Parathyroid adenoma (tissue), 2 donors: ENCODE results near the gene CCDC107.

ENCODE experiments used
- H2AFZ ChIP-seq: fragments of 300-600 bp; sonication (generic); one replicate; pipeline ENCODE4 v1.7.0; 2017; ENCODE audit warnings: antibody characterized with exemption, mild to moderate bottlenecking
- H3K27ac ChIP-seq: fragments of 300-600 bp; sonication (generic); one replicate; pipeline ENCODE4 v1.7.0; 2017
- H3K27me3 ChIP-seq: fragments of 300-600 bp; sonication (generic); one replicate; pipeline ENCODE4 v1.7.0; 2017; ENCODE audit warnings: low read length; ENCODE audit not compliant: control insufficient read depth, insufficient read depth
- H3K36me3 ChIP-seq: fragments of 300-600 bp; sonication (generic); one replicate; pipeline ENCODE4 v1.7.0; 2017; ENCODE audit warnings: low read length; ENCODE audit not compliant: control insufficient read depth, insufficient read depth
- H3K4me1 ChIP-seq: fragments of 300-600 bp; sonication (generic); one replicate; pipeline ENCODE4 v1.7.0; 2017; ENCODE audit warnings: control low read depth
- H3K4me2 ChIP-seq: fragments of 300-600 bp; sonication (generic); one replicate; pipeline ENCODE4 v1.7.0; 2017; ENCODE audit warnings: low read length
- H3K4me3 ChIP-seq: fragments of 300-600 bp; sonication (generic); one replicate; pipeline ENCODE4 v1.7.0; 2017; ENCODE audit warnings: low read depth, low read length
- H3K79me2 ChIP-seq: fragments of 300-600 bp; sonication (generic); one replicate; pipeline ENCODE4 v1.7.0; 2017; ENCODE audit warnings: control low read depth
- H3K9ac ChIP-seq: fragments of 300-600 bp; sonication (generic); one replicate; pipeline ENCODE4 v1.7.0; 2017; ENCODE audit warnings: mild to moderate bottlenecking
- H3K9me3 ChIP-seq: fragments of 300-600 bp; sonication (generic); one replicate; pipeline ENCODE4 v1.7.0; 2017; ENCODE audit warnings: low read length; ENCODE audit not compliant: control insufficient read depth
- CTCF ChIP-seq: fragments of 300-600 bp; sonication (generic); IDR thresholded peaks from one replicate; pipeline ENCODE4 v1.7.0; 2017; ENCODE audit warnings: antibody characterized with exemption, mild to moderate bottlenecking
- donor health status: primary hyperparathyroidism.

The CCDC107 gene

GRCh38 chr9:35675204-35675603 lies 17.1 kb downstream of the CCDC107 start:
- H3K36me3 ChIP-seq, result no peaks in the 10 kb centered on the region
- H3K79me2 ChIP-seq, result no peaks in the 10 kb centered on the region
- no peak overlapping the region for H3K9ac ChIP-seq
- peak overlapping the region; percentile 77 for H2AFZ ChIP-seq
- H3K9me3 ChIP-seq, result no peaks in the 10 kb centered on the region
- H3K4me2 ChIP-seq, result peak overlapping the region; percentile 63
- H3K4me3 ChIP-seq, result no peak overlapping the region
- H3K27ac ChIP-seq, result no peak overlapping the region
- no peaks in the 10 kb centered on the region for H3K27me3 ChIP-seq
- no peak for TF ChIP-seq CTCF
- H3K4me1 ChIP-seq, result peaks cover 7% of the 10 kb centered on the region

GRCh38 chr9:35675732-35676392 lies 17.8 kb downstream of the CCDC107 start:
- Histone ChIP-seq H2AFZ (peak overlapping the region; percentile 77), H3K4me3 (peak overlapping the region; percentile 6), H3K9me3 (no peaks in the 10 kb centered on the region), H3K27me3 (no peaks in the 10 kb centered on the region), H3K79me2 (no peaks in the 10 kb centered on the region), H3K4me2 (peak overlapping the region; percentile 63), H3K9ac (no peak overlapping the region), H3K36me3 (no peaks in the 10 kb centered on the region), H3K27ac (no peak overlapping the region), H3K4me1 (peaks cover 7% of the 10 kb centered on the region)
- no peak for TF ChIP-seq CTCF

GRCh38 chr9:35679091-35679490 lies 21.0 kb downstream of the CCDC107 start:
- H3K27me3 ChIP-seq, result no peaks in the 10 kb centered on the region
- H3K4me1 ChIP-seq, result peaks cover 3% of the 10 kb centered on the region
- H3K4me2 ChIP-seq, result no peak overlapping the region
- no peaks in the 10 kb centered on the region for H3K9me3 ChIP-seq
- H2AFZ ChIP-seq, result no peak overlapping the region
- no peak overlapping the region for H3K9ac ChIP-seq
- no peak overlapping the region for H3K4me3 ChIP-seq
- no peaks in the 10 kb centered on the region for H3K79me2 ChIP-seq
- H3K27ac ChIP-seq, result no peak overlapping the region
- no peaks in the 10 kb centered on the region for H3K36me3 ChIP-seq
- TF ChIP-seq CTCF, result no peak

GRCh38 chr9:35679766-35680330 lies 21.8 kb downstream of the CCDC107 start:
- Histone ChIP-seq H3K79me2 (no peaks in the 10 kb centered on the region), H3K4me1 (no peaks in the 10 kb centered on the region), H2AFZ (no peak overlapping the region), H3K9me3 (no peaks in the 10 kb centered on the region), H3K4me2 (no peak overlapping the region), H3K27me3 (no peaks in the 10 kb centered on the region), H3K36me3 (no peaks in the 10 kb centered on the region), H3K9ac (no peak overlapping the region), H3K4me3 (no peak overlapping the region), H3K27ac (no peak overlapping the region)
- no peak for TF ChIP-seq CTCF
